Activated CD4-positive, CD25-positive, alpha-beta regulatory T cell treated with anti-CD3 and anti-CD28 coated beads, Interleukin-2, amount 50 U/mL, for 16 hours (primary cell): ENCODE results near the gene ANXA11.
A peak's percentile ranks its signal among the peaks of the same experiment; 100 is the strongest.
"Not testable (repeated sequence)": the region's sequence is repeated elsewhere in the genome, so short reads cannot be mapped to it uniquely, and the experiment has no call there.

Experiments used
- DNase-seq: peaks from one replicate; pipeline ENCODE4 v3.0.0-alpha.2; 2020; ENCODE audit warnings: low read depth, low spot score

ANXA11 gene

GRCh38 chr10:80205477-80206276 lies at the start of gene ANXA11:
TSS of gene ANXA11 (minus strand) at chr10:80205537. CDS start at chr10:80172861, 32,676 bp downstream.
- DNase-seq = peak; percentile 65

GRCh38 chr10:80254726-80255125 lies 49.4 kb upstream of the ANXA11 start:
- DNase-seq = not testable (repeated sequence)

GRCh38 chr10:80253963-80254271 lies 48.6 kb upstream of the ANXA11 start:
- not testable (repeated sequence) for DNase-seq

GRCh38 chr10:80253266-80253962 lies 48.1 kb upstream of the ANXA11 start:
- DNase-seq = no peak

GRCh38 chr10:80252296-80252887 lies 47.1 kb upstream of the ANXA11 start:
- no peak for DNase-seq

- not testable (repeated sequence) for DNase-seq
These were observed 46.5 kb upstream of the ANXA11 start for GRCh38 chr10:80251703-80252280.

GRCh38 chr10:80250399-80250798 lies 45.1 kb upstream of the ANXA11 start:
- not testable (repeated sequence) for DNase-seq

- not testable (repeated sequence) for DNase-seq
These were observed 44.6 kb upstream of the ANXA11 start for GRCh38 chr10:80249906-80250305.

- not testable (repeated sequence) for DNase-seq
These were observed 42.3 kb upstream of the ANXA11 start for GRCh38 chr10:80247611-80248010.

GRCh38 chr10:80244371-80244770 lies 39.0 kb upstream of the ANXA11 start:
- not testable (repeated sequence) for DNase-seq

GRCh38 chr10:80242341-80242740 lies 37.0 kb upstream of the ANXA11 start:
- not testable (repeated sequence) for DNase-seq

- DNase-seq = not testable (repeated sequence)
These were observed 31.1 kb upstream of the ANXA11 start for GRCh38 chr10:80236457-80236856.

GRCh38 chr10:80234331-80235235 lies 29.2 kb upstream of the ANXA11 start:
- DNase-seq = not testable (repeated sequence)

GRCh38 chr10:80233871-80234270 lies 28.5 kb upstream of the ANXA11 start:
- not testable (repeated sequence) for DNase-seq

- DNase-seq = not testable (repeated sequence)
These were observed 21.4 kb upstream of the ANXA11 start for GRCh38 chr10:80226723-80227122.

- not testable (repeated sequence) for DNase-seq
These were observed 17.7 kb upstream of the ANXA11 start for GRCh38 chr10:80223031-80223419.

GRCh38 chr10:80218878-80219277 lies 13.5 kb upstream of the ANXA11 start:
- not testable (repeated sequence) for DNase-seq

GRCh38 chr10:80214368-80214982 lies 9.1 kb upstream of the ANXA11 start:
- DNase-seq = not testable (repeated sequence)

GRCh38 chr10:80212535-80213115 lies 7.3 kb upstream of the ANXA11 start:
- DNase-seq = not testable (repeated sequence)

GRCh38 chr10:80211786-80212185 lies 6.4 kb upstream of the ANXA11 start:
- DNase-seq = no peak
